Smooth muscle cell (in vitro differentiated cells): ENCODE results near the gene TFPI. TPM values are rescaled to one million over a fixed set of nuclear protein-coding genes. Genes with fewer than 3 reads are reported as not detected.

Source experiments
- DNase-seq: peaks from one replicate; lab custom pipeline; 2025; ENCODE audit not compliant: unreplicated experiment; lab: John Stamatoyannopoulos, UW
- H2AFZ ChIP-seq: fragments of 200-600 bp; sonication (generic); 2 replicates; pipeline ENCODE4 v1.6.0; 2016; ENCODE audit warnings: antibody characterized with exemption, low read depth, mild to moderate bottlenecking
- H3F3A ChIP-seq: fragments of 200-600 bp; sonication (generic); 2 replicates; pipeline ENCODE4 v1.6.0; 2017; ENCODE audit warnings: antibody characterized with exemption, low read depth
- H3K27ac ChIP-seq: fragments of 200-600 bp; sonication (generic); 2 replicates; pipeline ENCODE4 v1.5.1; 2016; ENCODE audit warnings: low read depth, mild to moderate bottlenecking
- H3K27me3 ChIP-seq: fragments of 200-600 bp; sonication (generic); 2 replicates; pipeline ENCODE4 v1.6.1; 2016; ENCODE audit warnings: low read depth, mild to moderate bottlenecking
- H3K36me3 ChIP-seq: fragments of 200-600 bp; sonication (generic); 2 replicates; pipeline ENCODE4 v1.5.1; 2016; ENCODE audit warnings: low read depth
- H3K4me1 ChIP-seq: fragments of 200-600 bp; sonication (generic); 2 replicates; pipeline ENCODE4 v1.5.1; 2016; ENCODE audit warnings: low read depth
- H3K4me2 ChIP-seq: fragments of 200-600 bp; sonication (generic); 2 replicates; pipeline ENCODE4 v1.6.0; 2016; ENCODE audit warnings: mild to moderate bottlenecking
- H3K4me3 ChIP-seq: fragments of 200-600 bp; sonication (generic); 2 replicates; pipeline ENCODE4 v1.5.1; 2016; ENCODE audit warnings: mild to moderate bottlenecking
- H3K79me2 ChIP-seq: fragments of 200-600 bp; sonication (generic); 2 replicates; pipeline ENCODE4 v1.6.0; 2016; ENCODE audit warnings: low read depth, mild to moderate bottlenecking
- H3K9ac ChIP-seq: fragments of 200-600 bp; sonication (generic); 2 replicates; pipeline ENCODE4 v1.6.0; 2016; ENCODE audit warnings: low read depth
- H3K9me3 ChIP-seq: fragments of 200-600 bp; sonication (generic); replicated peaks from 2 replicates; pipeline ENCODE4 v1.5.1; 2016; ENCODE audit warnings: low read depth
- H4K20me1 ChIP-seq: fragments of 200-600 bp; sonication (generic); 2 replicates; pipeline ENCODE4 v1.6.0; 2016; ENCODE audit warnings: low read depth
- WGBS: methylation state at CpG from one replicate; pipeline ENCODE4 v1.1.7; 2016; ENCODE audit warnings: low lambda C conversion rate; 5-methylcytosine and 5-hydroxymethylcytosine counted together
- polyA plus RNA-seq: library from polyadenylated mRNA; unstranded; fragments of >200 nt; fragmentation: Nextera tagmentation; extraction: Ambion mirVana; gene quantifications from 2 replicates; pipeline ENCODE4 v1.2.1, GENCODE V29; 2016
- total RNA-seq: library from RNA; depleted of rRNA; stranded (reverse); fragments of >200 nt; gene quantifications from 2 replicates; pipeline ENCODE4 v1.2.3, GENCODE V29; 2014
- TF ChIP-seq, protein P1 (sequence below): fragments of 200-600 bp; sonication (generic); IDR thresholded peaks from 2 replicates; pipeline ENCODE4 v1.5.1; 2017; ENCODE audit warnings: borderline replicate concordance, mild to moderate bottlenecking, antibody characterized with exemption; ENCODE audit not compliant: insufficient read depth, poor library complexity, severe bottlenecking

The TFPI gene
- total and polyA plus RNA-seq, 2 experiments from 2014 or later = 169 to 194 TPM

DNA sequence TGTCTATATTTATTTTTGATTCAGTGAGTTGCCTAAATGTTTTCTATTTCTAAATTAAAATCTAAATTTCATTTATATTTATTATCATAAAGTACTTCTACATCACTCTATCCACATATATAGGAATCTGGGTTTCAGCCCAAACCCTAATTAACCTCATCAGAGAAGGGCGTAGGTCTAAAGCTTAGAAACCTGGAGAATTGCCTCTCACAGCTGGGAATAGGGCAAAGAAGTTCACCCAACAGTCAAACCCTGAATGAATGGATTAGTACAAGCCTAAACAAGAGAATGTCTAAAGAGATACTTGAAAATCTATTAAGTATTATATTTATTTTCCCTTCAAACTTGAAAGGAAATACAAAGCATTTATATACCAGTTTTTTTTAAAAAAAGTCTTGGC lies 26.2 kb downstream of the TFPI start:
- Histone ChIP-seq H3K9me3 (no peaks in the 10 kb centered on the region), H3K36me3 (no peaks in the 10 kb centered on the region), H3K79me2 (peaks cover 42% of the 10 kb centered on the region), H3K27ac (peak overlapping the region; percentile 91), H3K27me3 (no peaks in the 10 kb centered on the region), H3K9ac (no peak overlapping the region), H3F3A (no peaks in the 10 kb centered on the region), H2AFZ (no peak overlapping the region), H3K4me1 (peaks cover 44% of the 10 kb centered on the region), H3K4me3 (no peak overlapping the region), H3K4me2 (peak overlapping the region; percentile 42), H4K20me1 (no peaks in the 10 kb centered on the region)
- TF ChIP-seq, protein P1, sequence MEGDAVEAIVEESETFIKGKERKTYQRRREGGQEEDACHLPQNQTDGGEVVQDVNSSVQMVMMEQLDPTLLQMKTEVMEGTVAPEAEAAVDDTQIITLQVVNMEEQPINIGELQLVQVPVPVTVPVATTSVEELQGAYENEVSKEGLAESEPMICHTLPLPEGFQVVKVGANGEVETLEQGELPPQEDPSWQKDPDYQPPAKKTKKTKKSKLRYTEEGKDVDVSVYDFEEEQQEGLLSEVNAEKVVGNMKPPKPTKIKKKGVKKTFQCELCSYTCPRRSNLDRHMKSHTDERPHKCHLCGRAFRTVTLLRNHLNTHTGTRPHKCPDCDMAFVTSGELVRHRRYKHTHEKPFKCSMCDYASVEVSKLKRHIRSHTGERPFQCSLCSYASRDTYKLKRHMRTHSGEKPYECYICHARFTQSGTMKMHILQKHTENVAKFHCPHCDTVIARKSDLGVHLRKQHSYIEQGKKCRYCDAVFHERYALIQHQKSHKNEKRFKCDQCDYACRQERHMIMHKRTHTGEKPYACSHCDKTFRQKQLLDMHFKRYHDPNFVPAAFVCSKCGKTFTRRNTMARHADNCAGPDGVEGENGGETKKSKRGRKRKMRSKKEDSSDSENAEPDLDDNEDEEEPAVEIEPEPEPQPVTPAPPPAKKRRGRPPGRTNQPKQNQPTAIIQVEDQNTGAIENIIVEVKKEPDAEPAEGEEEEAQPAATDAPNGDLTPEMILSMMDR = no peak
- DNase-seq = no peak
- WGBS = 81% methylated on average over 1 of the region's 1 CpG

DNA sequence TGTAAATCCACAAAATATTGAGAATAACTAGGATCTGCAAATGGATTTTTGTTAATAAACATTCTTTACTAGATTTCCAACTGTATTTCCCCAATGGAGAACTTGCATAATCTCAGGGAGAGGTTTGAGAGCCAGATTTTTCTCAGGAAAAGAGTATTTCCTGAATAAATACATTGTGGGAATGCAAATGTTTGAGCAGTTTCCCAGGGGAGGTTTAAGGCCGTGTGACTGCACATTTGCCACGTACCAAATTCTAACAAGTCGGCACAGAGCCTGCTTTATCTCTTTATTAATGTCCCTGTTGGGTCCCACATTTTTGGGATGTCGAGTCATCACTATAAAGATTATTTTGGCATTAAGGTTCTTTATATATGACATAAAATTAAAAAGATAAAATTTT lies 27.0 kb downstream of the TFPI start:
- H3K27ac ChIP-seq = peak overlapping the region; percentile 91
- H3K4me1 ChIP-seq = peaks cover 44% of the 10 kb centered on the region
- WGBS = 16% methylated on average over 4 of the region's 4 CpGs
- H4K20me1 ChIP-seq = no peaks in the 10 kb centered on the region
- no peaks in the 10 kb centered on the region for H3F3A ChIP-seq
- peak overlapping the region; percentile 68 for H3K4me2 ChIP-seq
- no peak overlapping the region for H3K4me3 ChIP-seq
- peak overlapping the region; percentile 58 for H3K9ac ChIP-seq
- peak overlapping the region; percentile 34 for H2AFZ ChIP-seq
- H3K9me3 ChIP-seq = no peaks in the 10 kb centered on the region
- no peaks in the 10 kb centered on the region for H3K27me3 ChIP-seq
- TF ChIP-seq, protein P1 = no peak
- no peak for DNase-seq
- H3K79me2 ChIP-seq = peaks cover 42% of the 10 kb centered on the region
- no peaks in the 10 kb centered on the region for H3K36me3 ChIP-seq

DNA sequence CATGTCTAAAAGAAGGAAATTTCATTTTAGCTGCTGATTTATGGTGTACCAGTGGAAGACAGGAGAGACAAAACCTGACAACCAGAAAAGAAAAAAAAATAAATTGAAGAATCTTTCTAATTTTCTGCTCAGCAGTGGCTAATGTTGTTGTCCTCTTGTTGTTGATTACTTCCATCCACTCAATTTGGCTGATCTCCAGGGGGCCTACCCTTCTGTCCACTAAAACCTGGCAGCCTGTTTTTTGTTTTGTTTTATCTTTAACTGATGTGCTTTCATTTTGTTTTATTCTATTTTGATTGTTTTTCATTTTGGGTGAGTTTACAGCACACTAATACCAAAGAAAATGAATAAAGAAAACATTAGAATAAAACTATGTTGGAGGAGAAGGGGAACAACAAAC lies 27.4 kb downstream of the TFPI start:
- TF ChIP-seq, protein P1 = no peak
- Histone ChIP-seq H3K27ac (peak overlapping the region; percentile 91), H3F3A (no peaks in the 10 kb centered on the region)

DNA sequence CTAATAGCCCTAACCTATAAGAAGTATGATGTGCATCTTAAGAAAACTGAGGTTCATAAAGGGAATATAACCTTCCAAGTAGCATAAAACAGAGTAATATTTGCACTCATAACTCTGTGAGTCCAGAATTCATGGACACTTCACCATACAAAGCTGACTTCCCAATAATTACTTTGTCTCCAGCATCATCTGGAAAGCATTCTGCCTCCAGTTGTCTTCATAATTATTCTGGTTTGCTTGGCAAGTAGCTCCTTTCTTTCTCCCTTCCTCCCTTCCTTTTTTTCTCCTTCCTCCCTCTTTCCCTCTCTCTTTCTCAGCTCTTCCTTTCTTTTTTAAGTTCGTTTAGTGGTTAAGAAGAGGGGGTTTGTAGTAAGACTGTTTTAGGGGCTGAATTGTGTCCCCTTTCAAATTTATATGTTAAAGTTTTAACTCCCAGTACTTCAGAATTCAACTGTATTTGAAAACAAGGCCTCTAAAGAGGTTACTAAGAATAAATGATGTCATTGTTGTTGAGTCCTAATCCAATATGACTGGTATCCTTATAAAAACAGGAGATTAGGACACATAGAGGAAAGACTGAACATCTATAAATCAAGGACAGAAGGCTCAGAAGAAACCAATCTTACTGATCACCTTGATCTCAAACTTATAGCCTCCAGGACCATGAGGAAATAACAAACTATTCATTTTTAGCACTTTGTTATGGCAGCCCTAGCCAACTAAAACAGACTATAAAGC lies 28.9 kb downstream of the TFPI start:
- Histone ChIP-seq H3K27me3 (no peaks in the 10 kb centered on the region), H3K4me3 (no peak overlapping the region), H4K20me1 (no peaks in the 10 kb centered on the region), H3K4me1 (peaks cover 44% of the 10 kb centered on the region), H3K27ac (no peak overlapping the region), H3K79me2 (peaks cover 35% of the 10 kb centered on the region), H3K4me2 (no peak overlapping the region), H2AFZ (no peak overlapping the region), H3K36me3 (peaks cover 9% of the 10 kb centered on the region), H3K9me3 (no peaks in the 10 kb centered on the region), H3K9ac (no peak overlapping the region), H3F3A (no peaks in the 10 kb centered on the region)
- TF ChIP-seq, protein P1 = no peak
- DNase-seq = no peak
- WGBS = 80% methylated on average over 1 of the region's 1 CpG

More for the DNA sequence above, 27.4 kb downstream of the TFPI start:
- Histone ChIP-seq H3K4me1 (peaks cover 44% of the 10 kb centered on the region), H3K36me3 (no peaks in the 10 kb centered on the region), H3K79me2 (peaks cover 42% of the 10 kb centered on the region), H3K4me3 (no peak overlapping the region), H2AFZ (peak overlapping the region; percentile 34), H3K9ac (peak overlapping the region; percentile 58), H3K9me3 (no peaks in the 10 kb centered on the region), H4K20me1 (no peaks in the 10 kb centered on the region), H3K4me2 (peak overlapping the region; percentile 68), H3K27me3 (no peaks in the 10 kb centered on the region)
- DNase-seq = no peak
